Thyroid gland (tissue), 4 donors: Measurements from ENCODE around the gene GRAMD4.

Experiments
- CTCF ChIP-seq, 6 experiments: fragments of 200-600 bp in 3 of 6; fragments of 450-650 bp in 3 of 6; sonication (generic) in 3 of 6; IDR thresholded peaks; one replicate each; pipeline ENCODE4 v1.5.1; 2016 to 2019; ENCODE audit warnings: antibody characterized with exemption in 6 of 6, mild to moderate bottlenecking in 2 of 6, inconsistent platforms in 1 of 6, moderate library complexity in 1 of 6
- POLR2A ChIP-seq, 2 donors: fragments of 450-650 bp; IDR thresholded peaks; one replicate each; pipeline ENCODE4 v1.6.1; 2017; ENCODE audit warnings: antibody characterized with exemption in 2 of 2, mild to moderate bottlenecking in 2 of 2, moderate library complexity in 1 of 2

- TF ChIP-seq CTCF (IDR thresholded peaks at IDR 0.05) (no peak), POLR2A (IDR thresholded peaks at IDR 0.05) (no peak)
Measured at GRCh38 chr22:46612904-46613605, 7.1 kb upstream of the GRAMD4 start.
